Measurements from ENCODE around the gene SKOR2. TPM values are rescaled to one million over a fixed set of nuclear protein-coding genes. Genes with fewer than 3 reads are reported as not detected.

The SKOR2 gene
- total and polyA plus RNA-seq, 9 of the 15 experiments (the other 6 are each of a cell fraction or from before 2014, with no cell fraction given), result not detected

GRCh38 chr18:47179520-47179919 lies 71.9 kb downstream of the SKOR2 start:
- H3K4me2 ChIP-seq (ENCODE audit: insufficient read depth, low read length), result no peak overlapping the region
- peaks cover 0 to 11% of the 10 kb centered on the region in 2 experiments; a peak in 4 of 5 replicates for H3K4me1 ChIP-seq (replicated peaks in 1 of 2; ENCODE audit: control insufficient read depth in 2 of 2, insufficient read depth in 2 of 2, low read length in 2 of 2)
- 40% methylated on average over 4 of the region's 4 CpGs for WGBS (ENCODE audit: insufficient coverage, low coverage, missing lambda C conversion rate)
- TF ChIP-seq ZBTB7A (IDR thresholded peaks at IDR 0.05; ENCODE audit: borderline replicate concordance, control insufficient read depth, low read depth, low read length) (no peak), PBX2 (CRISPR knock-in tag; IDR thresholded peaks at IDR 0.05; ENCODE audit: low read depth) (no peak), PBX2 (tag; conservative IDR thresholded peaks at IDR 0.05; ENCODE audit: low read depth) (peak; percentile 20; the same call in 1 of the 2 replicates), GTF2E2 (tag; IDR thresholded peaks at IDR 0.05) (no peak)
- no peak overlapping the region for H3K9ac ChIP-seq (ENCODE audit: insufficient read depth in 1 of 2, low read depth in 2 of 2, low read length in 2 of 2)
- H3K36me3 ChIP-seq (ENCODE audit: control insufficient read depth, insufficient read depth, low read length), result no peaks in the 10 kb centered on the region
- no peaks in the 10 kb centered on the region for H3K9me1 ChIP-seq (ENCODE audit: control insufficient read depth, insufficient read depth, low read length)
- H3K27ac ChIP-seq (ENCODE audit: extremely low read depth, low read depth, low read length), result no peak overlapping the region
- no peak overlapping the region for H2AFZ ChIP-seq (ENCODE audit: low read depth, low read length)
- ChIA-PET CTCF (ENCODE audit: low intra/inter-chr PET ratio) (no interaction called here), POLR2A (no interaction called here)
- no peak overlapping the region for H3K4me3 ChIP-seq
- H3K9me3 ChIP-seq (replicated peaks; ENCODE audit: control insufficient read depth, insufficient read depth, low read depth, low read length), result peaks cover 4% of the 10 kb centered on the region; the same call in 1 of the 2 replicates
- no peaks in the 10 kb centered on the region for H4K20me1 ChIP-seq (replicated peaks; ENCODE audit: control insufficient read depth, insufficient read depth, low read length)
- H3K27me3 ChIP-seq (ENCODE audit: control insufficient read depth in 2 of 2, insufficient read depth in 2 of 2, low read length in 2 of 2), result no peaks in the 10 kb centered on the region
- FAIRE-seq, result peak; percentile 6
- ATAC-seq, result no peak
- H3K79me2 ChIP-seq (ENCODE audit: control insufficient read depth, insufficient read depth, low read length), result peaks cover 16% of the 10 kb centered on the region
- intact Hi-C loops (cut with micrococcal nuclease), result no loop called here
- in situ Hi-C loops (cut with MboI), result no loop called here
- no TSS peak for BruUV-seq (replicated peaks)
- no peak for DNase-seq (ENCODE audit: extremely low read depth in 1 of 4, low spot score in 3 of 4)
